DOHH2 (cell line): ENCODE results near the gene MED12L.

Source experiments
- H3F3A ChIP-seq: fragments of 200-600 bp; sonication (generic), shearing (Covaris generic); 2 replicates; pipeline ENCODE4 v1.6.0; 2016; ENCODE audit warnings: antibody characterized with exemption, mild to moderate bottlenecking; ENCODE audit not compliant: control insufficient read depth, insufficient read depth
- H3K27ac ChIP-seq: fragments of 200-600 bp; sonication (generic); 2 replicates; pipeline ENCODE4 v1.5.1; 2014; ENCODE audit warnings: low read depth, mild to moderate bottlenecking, low read length, moderate library complexity
- H3K27me3 ChIP-seq: fragments of 200-600 bp; sonication (generic); 2 replicates; pipeline ENCODE4 v1.6.1; 2014; ENCODE audit warnings: mild to moderate bottlenecking, low read length, mixed read lengths; ENCODE audit not compliant: control insufficient read depth
- H3K36me3 ChIP-seq: fragments of 200-600 bp; sonication (generic); 2 replicates; pipeline ENCODE4 v1.6.1; 2014; ENCODE audit warnings: mild to moderate bottlenecking, low read length, moderate library complexity, mixed read lengths; ENCODE audit not compliant: control insufficient read depth
- H3K4me1 ChIP-seq: fragments of 200-600 bp; sonication (generic); 2 replicates; pipeline ENCODE4 v1.6.1; 2014; ENCODE audit warnings: mild to moderate bottlenecking, low read length, mixed read lengths; ENCODE audit not compliant: control insufficient read depth
- H3K4me2 ChIP-seq: fragments of 200-600 bp; sonication (generic); 2 replicates; pipeline ENCODE4 v1.6.0; 2014; ENCODE audit warnings: mild to moderate bottlenecking, low read length, moderate library complexity
- H3K4me3 ChIP-seq: fragments of 200-600 bp; sonication (generic); 2 replicates; pipeline ENCODE4 v1.5.1; 2014; ENCODE audit warnings: mild to moderate bottlenecking, low read length, mixed read lengths
- H3K79me2 ChIP-seq: fragments of 200-600 bp; sonication (generic); 2 replicates; pipeline ENCODE4 v1.6.1; 2014; ENCODE audit warnings: mild to moderate bottlenecking, low read length, mixed read lengths; ENCODE audit not compliant: control insufficient read depth
- H3K9me2 ChIP-seq: fragments of 200-600 bp; sonication (generic); replicated peaks from 2 replicates; pipeline ENCODE4 v1.6.1; 2014; ENCODE audit warnings: mild to moderate bottlenecking, low read length, mixed read lengths; ENCODE audit not compliant: control insufficient read depth
- H3K9me3 ChIP-seq: fragments of 200-600 bp; sonication (generic); 2 replicates; pipeline ENCODE4 v1.6.1; 2014; ENCODE audit warnings: antibody characterized with exemption, low read length, mixed read lengths; ENCODE audit not compliant: control insufficient read depth, insufficient read depth
- H4K20me1 ChIP-seq: fragments of 200-600 bp; sonication (generic); 2 replicates; pipeline ENCODE4 v1.6.0; 2014; ENCODE audit warnings: low read depth, mild to moderate bottlenecking, antibody characterized with exemption, low read length, moderate library complexity; ENCODE audit not compliant: control insufficient read depth, insufficient read depth
- CTCF ChIP-seq: fragments of 200-600 bp; sonication (generic); IDR thresholded peaks from one replicate; pipeline ENCODE4 v1.5.1; 2014; ENCODE audit warnings: antibody characterized with exemption, mild to moderate bottlenecking, low read depth, low read length; ENCODE audit not compliant: poor library complexity, severe bottlenecking
- EZH2phosphoT487 ChIP-seq: fragments of 200-600 bp; sonication (generic); IDR thresholded peaks from 2 replicates; pipeline ENCODE4 v1.6.1; 2017; ENCODE audit warnings: borderline replicate concordance, mild to moderate bottlenecking, antibody characterized with exemption, low read length, moderate library complexity, mixed read lengths

MED12L gene

GRCh38 chr3:151301787-151302186, 216.3 kb downstream of the MED12L start:
- H3K9me2 ChIP-seq = no peaks in the 10 kb centered on the region
- H3K4me1 ChIP-seq = no peaks in the 10 kb centered on the region
- no peak overlapping the region for H3K4me2 ChIP-seq
- H3K79me2 ChIP-seq = no peaks in the 10 kb centered on the region
- no peak overlapping the region for H3K27ac ChIP-seq
- no peaks in the 10 kb centered on the region for H4K20me1 ChIP-seq
- TF ChIP-seq EZH2phosphoT487 (no peak), CTCF (no peak)
- H3K4me3 ChIP-seq = no peak overlapping the region
- H3K27me3 ChIP-seq = no peaks in the 10 kb centered on the region
- H3F3A ChIP-seq = no peaks in the 10 kb centered on the region
- H3K9me3 ChIP-seq = no peaks in the 10 kb centered on the region
- H3K36me3 ChIP-seq = no peaks in the 10 kb centered on the region

- no peak overlapping the region for H3K4me2 ChIP-seq
- H3K4me1 ChIP-seq = no peaks in the 10 kb centered on the region
- no peaks in the 10 kb centered on the region for H3F3A ChIP-seq
- H3K9me2 ChIP-seq = no peaks in the 10 kb centered on the region
- no peak overlapping the region for H3K4me3 ChIP-seq
- H3K27me3 ChIP-seq = no peaks in the 10 kb centered on the region
- TF ChIP-seq EZH2phosphoT487 = no peak
- TF ChIP-seq CTCF = no peak
- no peak overlapping the region for H3K27ac ChIP-seq
- no peaks in the 10 kb centered on the region for H3K9me3 ChIP-seq
- H3K36me3 ChIP-seq = no peaks in the 10 kb centered on the region
- no peaks in the 10 kb centered on the region for H4K20me1 ChIP-seq
- no peaks in the 10 kb centered on the region for H3K79me2 ChIP-seq
Measured at GRCh38 chr3:151303751-151304150, 218.3 kb downstream of the MED12L start.

- H3K79me2 ChIP-seq = no peaks in the 10 kb centered on the region
- no peaks in the 10 kb centered on the region for H3K9me3 ChIP-seq
- no peak overlapping the region for H3K4me3 ChIP-seq
- H3K4me2 ChIP-seq = no peak overlapping the region
- H3K36me3 ChIP-seq = no peaks in the 10 kb centered on the region
- H3K4me1 ChIP-seq = no peaks in the 10 kb centered on the region
- no peaks in the 10 kb centered on the region for H3K27me3 ChIP-seq
- no peaks in the 10 kb centered on the region for H3K9me2 ChIP-seq
- no peak overlapping the region for H3K27ac ChIP-seq
- no peaks in the 10 kb centered on the region for H3F3A ChIP-seq
- no peaks in the 10 kb centered on the region for H4K20me1 ChIP-seq
- no peak for TF ChIP-seq CTCF
- TF ChIP-seq EZH2phosphoT487 = no peak
Measured at GRCh38 chr3:151305060-151305774, 219.8 kb downstream of the MED12L start.
